Sigmoid colon (tissue), 7 donors: ENCODE data around the gene SLC45A3. TPM values are rescaled to one million over a fixed set of nuclear protein-coding genes. Genes with fewer than 3 reads are reported as not detected.

Experiments used
- DNase-seq: peaks from one replicate; pipeline ENCODE4 v3.0.0-alpha.2; 2019
- H3K27ac ChIP-seq, 4 donors: fragments of 200-600 bp; sonication (generic); one replicate each; pipeline ENCODE4 v1.5.1; 2016 to 2019; ENCODE audit warnings: mild to moderate bottlenecking in 1 of 4
- H3K27me3 ChIP-seq, 3 donors: fragments of 200-600 bp; sonication (generic); one replicate each; pipeline ENCODE4 v1.5.1; 2019; ENCODE audit warnings: mild to moderate bottlenecking in 1 of 3
- H3K36me3 ChIP-seq, 4 donors: fragments of 200-600 bp; sonication (generic); one replicate each; pipeline ENCODE4 v1.5.1; 2016 to 2019
- H3K4me1 ChIP-seq, 4 donors: fragments of 200-600 bp; sonication (generic); one replicate each; pipeline ENCODE4 v1.5.1; 2017 to 2019
- H3K4me3 ChIP-seq, 4 donors: fragments of 200-600 bp; sonication (generic); one replicate each; pipeline ENCODE4 v1.5.1; 2017 to 2019; ENCODE audit warnings: mild to moderate bottlenecking in 2 of 4, moderate library complexity in 1 of 4
- H3K9me3 ChIP-seq, 4 donors: fragments of 200-600 bp in 3 of 4; sonication (generic) in 3 of 4; one replicate each; pipeline versions ENCODE4 v1.5.1 to v1.6.1; 2013 to 2019
- EP300 ChIP-seq, 4 donors: sonication (generic); formaldehyde crosslinking; IDR thresholded peaks; one replicate each; pipeline ENCODE4 v1.6.1; 2017; ENCODE audit warnings: antibody characterized with exemption in 4 of 4
- POLR2A ChIP-seq, 2 donors: fragments of 450-650 bp; IDR thresholded peaks; one replicate each; pipeline ENCODE4 v1.6.1; 2016; ENCODE audit warnings: antibody characterized with exemption in 2 of 2, mild to moderate bottlenecking in 2 of 2, moderate library complexity in 2 of 2
- POLR2AphosphoS5 ChIP-seq, 4 donors: sonication (generic); formaldehyde crosslinking; IDR thresholded peaks; one replicate each; pipeline ENCODE4 v1.6.1; 2017; ENCODE audit warnings: antibody characterized with exemption in 4 of 4
- WGBS, 2 donors: extraction: QIAGEN DNeasy Blood & Tissue Kit; methylation state at CpG; one replicate each; pipeline ENCODE4 v1.1.7; 2013; 5-methylcytosine and 5-hydroxymethylcytosine counted together
- intact Hi-C: fragments of 100-400 bp; cut with DNase I; formaldehyde crosslinking; loops from one replicate; pipeline ENCODE4 v1.15.1; 2023
- polyA plus RNA-seq, 3 donors: library from polyadenylated mRNA; stranded (reverse); fragments of 200-250 nt; gene quantifications; one replicate each; pipeline ENCODE4 v1.2.3, GENCODE V29; 2013
- total RNA-seq, 4 donors: library from RNA; depleted of rRNA; stranded (reverse); fragments of >200 nt; gene quantifications; one replicate each; pipeline ENCODE4 v1.1.0, GENCODE V29; 2016
- TF ChIP-seq, protein P1 (sequence below), 4 experiments: fragments of 450-650 bp in 3 of 4; fragments of 200-600 bp in 1 of 4; IDR thresholded peaks; one replicate each; pipeline ENCODE4 v1.5.1; 2016 to 2019; ENCODE audit warnings: antibody characterized with exemption in 4 of 4, mild to moderate bottlenecking in 3 of 4, moderate library complexity in 2 of 4
- donor health status: healthy with polysubstance abuse.
- donor health status: Bipolar disorder and iron deficiency.
- donor health status: healthy.

The SLC45A3 gene
- total and polyA plus RNA-seq, 7 donors: 0.68 to 15.2 (median 2.2) TPM

DNA sequence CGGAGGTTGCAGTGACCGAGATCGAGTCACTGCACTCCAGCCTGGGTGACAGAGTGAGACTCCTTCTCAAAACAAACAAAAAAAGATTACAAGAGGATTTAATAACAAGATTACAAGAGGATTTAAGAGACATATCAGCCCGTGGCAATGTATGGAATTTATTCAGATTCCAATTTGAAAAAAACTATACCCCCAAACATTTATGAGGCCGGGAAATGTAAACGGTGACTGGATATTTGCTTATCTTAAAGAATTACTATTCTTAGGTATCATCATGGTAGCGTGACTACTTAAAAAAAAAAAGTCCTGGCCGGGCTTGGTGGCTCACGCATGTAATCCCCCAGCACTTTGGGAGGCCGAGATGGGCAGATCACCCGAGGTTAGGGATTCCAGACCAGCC lies 27.3 kb downstream of the SLC45A3 start:
- TF ChIP-seq EP300 (IDR thresholded peaks at IDR 0.05) (no peak), POLR2AphosphoS5 (IDR thresholded peaks at IDR 0.05) (no peak), POLR2A (IDR thresholded peaks at IDR 0.05) (no peak)
- TF ChIP-seq, protein P1, sequence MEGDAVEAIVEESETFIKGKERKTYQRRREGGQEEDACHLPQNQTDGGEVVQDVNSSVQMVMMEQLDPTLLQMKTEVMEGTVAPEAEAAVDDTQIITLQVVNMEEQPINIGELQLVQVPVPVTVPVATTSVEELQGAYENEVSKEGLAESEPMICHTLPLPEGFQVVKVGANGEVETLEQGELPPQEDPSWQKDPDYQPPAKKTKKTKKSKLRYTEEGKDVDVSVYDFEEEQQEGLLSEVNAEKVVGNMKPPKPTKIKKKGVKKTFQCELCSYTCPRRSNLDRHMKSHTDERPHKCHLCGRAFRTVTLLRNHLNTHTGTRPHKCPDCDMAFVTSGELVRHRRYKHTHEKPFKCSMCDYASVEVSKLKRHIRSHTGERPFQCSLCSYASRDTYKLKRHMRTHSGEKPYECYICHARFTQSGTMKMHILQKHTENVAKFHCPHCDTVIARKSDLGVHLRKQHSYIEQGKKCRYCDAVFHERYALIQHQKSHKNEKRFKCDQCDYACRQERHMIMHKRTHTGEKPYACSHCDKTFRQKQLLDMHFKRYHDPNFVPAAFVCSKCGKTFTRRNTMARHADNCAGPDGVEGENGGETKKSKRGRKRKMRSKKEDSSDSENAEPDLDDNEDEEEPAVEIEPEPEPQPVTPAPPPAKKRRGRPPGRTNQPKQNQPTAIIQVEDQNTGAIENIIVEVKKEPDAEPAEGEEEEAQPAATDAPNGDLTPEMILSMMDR (IDR thresholded peaks at IDR 0.05): no peak
- no peak overlapping the region for H3K27ac ChIP-seq

DNA sequence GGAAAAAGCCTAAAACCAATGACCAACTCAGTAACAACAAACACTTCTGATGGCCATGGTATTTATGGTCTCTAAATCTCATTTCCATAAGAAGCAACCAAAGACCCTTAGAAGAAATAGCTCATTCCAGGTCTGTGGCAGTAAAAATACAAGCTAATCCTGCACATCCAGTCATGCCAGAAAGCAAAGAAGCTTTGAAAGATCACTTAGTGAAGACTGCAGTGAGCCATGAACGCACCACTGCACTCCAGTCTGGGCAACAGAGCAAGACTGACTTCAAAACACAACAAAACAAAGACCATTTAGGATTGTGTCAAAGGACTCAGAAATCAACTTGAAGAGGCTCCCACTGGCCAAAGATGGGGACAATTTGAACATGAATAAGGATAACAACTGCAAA lies 30.1 kb downstream of the SLC45A3 start:
- 68 to 92% methylated on average over 1 of the region's 1 CpG for WGBS, 2 donors
- Histone ChIP-seq H3K4me1 (peaks cover 0 to 8% (median 7%) of the 10 kb centered on the region in 4 donors), H3K4me3 (no peak overlapping the region), H3K27me3 (no peaks in the 10 kb centered on the region), H3K9me3 (no peaks in the 10 kb centered on the region), H3K36me3 (no peaks in the 10 kb centered on the region), H3K27ac (no peak overlapping the region)
- DNase-seq: no peak
- intact Hi-C loops: no loop called here
- TF ChIP-seq EP300 (IDR thresholded peaks at IDR 0.05) (no peak), POLR2A (IDR thresholded peaks at IDR 0.05) (no peak), POLR2AphosphoS5 (IDR thresholded peaks at IDR 0.05) (no peak)
- TF ChIP-seq, protein P1 (IDR thresholded peaks at IDR 0.05): no peak

More for the DNA sequence above, 27.3 kb downstream of the SLC45A3 start:
- no peak for DNase-seq
- Histone ChIP-seq H3K27me3 (no peaks in the 10 kb centered on the region), H3K4me1 (peaks cover 0 to 8% (median 7%) of the 10 kb centered on the region in 4 donors), H3K9me3 (no peaks in the 10 kb centered on the region), H3K4me3 (no peak overlapping the region), H3K36me3 (no peaks in the 10 kb centered on the region)
- WGBS, 2 donors: 75 to 78% methylated on average over 11 of the region's 11 CpGs
- intact Hi-C loops: no loop called here

DNA sequence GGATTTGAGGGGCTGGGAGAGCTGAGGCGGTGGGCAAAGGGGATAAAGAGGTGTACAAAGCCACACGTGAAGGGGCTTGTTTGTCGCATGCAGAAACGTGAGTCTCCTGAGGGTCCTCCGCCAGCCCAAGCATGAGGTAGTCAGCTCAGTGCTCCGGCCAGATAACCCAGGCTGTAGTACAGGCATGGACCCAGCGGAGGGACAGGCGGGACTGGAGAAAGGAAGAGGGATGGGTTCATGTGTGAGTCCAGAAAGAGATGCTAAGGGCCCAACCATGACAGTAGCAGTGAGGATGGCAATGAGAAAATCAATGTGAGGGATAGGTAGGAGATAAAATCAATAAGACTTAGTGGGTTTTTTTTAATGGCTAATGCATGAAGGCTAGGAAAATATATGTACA lies 34.8 kb downstream of the SLC45A3 start:
- 95 to 96% methylated on average over 8 of the region's 8 CpGs for WGBS, 2 donors
- Histone ChIP-seq H3K4me1 (peaks cover 0 to 8% (median 7%) of the 10 kb centered on the region in 4 donors), H3K9me3 (no peaks in the 10 kb centered on the region), H3K27ac (no peak overlapping the region), H3K4me3 (no peak overlapping the region), H3K36me3 (no peaks in the 10 kb centered on the region), H3K27me3 (no peaks in the 10 kb centered on the region)
- intact Hi-C loops: no loop called here
- TF ChIP-seq EP300 (IDR thresholded peaks at IDR 0.05) (no peak), POLR2A (IDR thresholded peaks at IDR 0.05) (no peak), POLR2AphosphoS5 (IDR thresholded peaks at IDR 0.05) (no peak)
- TF ChIP-seq, protein P1 (IDR thresholded peaks at IDR 0.05): no peak
- no peak for DNase-seq

DNA sequence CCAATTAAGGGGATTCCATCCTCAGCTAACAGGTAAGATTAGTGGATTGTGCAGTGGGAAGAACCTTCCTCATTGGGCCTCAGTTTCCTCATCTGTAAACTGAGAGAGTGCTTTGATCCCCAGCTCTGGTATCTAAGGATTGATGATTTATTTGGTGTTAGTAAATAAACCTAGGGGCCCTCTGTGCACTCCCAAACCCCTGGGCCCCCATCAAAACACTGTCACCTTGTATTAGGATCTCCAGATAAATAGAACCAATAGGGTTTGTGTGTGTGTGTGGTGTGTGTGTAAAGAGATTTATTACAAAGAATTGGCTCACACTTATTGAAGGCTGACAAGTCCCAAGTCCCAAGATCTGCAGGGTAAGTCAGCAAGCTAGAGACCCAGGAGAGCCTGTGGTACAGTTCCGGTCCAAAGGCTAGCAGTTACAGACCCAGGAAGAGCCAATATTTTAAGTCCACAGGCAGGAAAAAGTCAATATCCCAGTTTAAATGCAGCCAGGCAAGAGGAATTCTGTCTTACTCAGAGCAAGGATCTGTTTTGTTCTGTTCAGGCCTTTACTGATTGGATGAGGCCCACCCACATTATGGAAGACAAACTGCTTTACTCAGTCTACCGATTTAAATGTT lies 37.5 kb downstream of the SLC45A3 start:
- Histone ChIP-seq H3K4me3 (no peak overlapping the region), H3K9me3 (no peaks in the 10 kb centered on the region), H3K27me3 (no peaks in the 10 kb centered on the region), H3K36me3 (no peaks in the 10 kb centered on the region), H3K4me1 (no peaks in the 10 kb centered on the region), H3K27ac (no peak overlapping the region)
- 92 to 96% methylated on average over 2 of the region's 2 CpGs for WGBS, 2 donors
- no peak for DNase-seq
- intact Hi-C loops: no loop called here
- TF ChIP-seq, protein P1 (IDR thresholded peaks at IDR 0.05): no peak
- TF ChIP-seq POLR2AphosphoS5 (IDR thresholded peaks at IDR 0.05) (no peak), EP300 (IDR thresholded peaks at IDR 0.05) (no peak), POLR2A (IDR thresholded peaks at IDR 0.05) (no peak)

DNA sequence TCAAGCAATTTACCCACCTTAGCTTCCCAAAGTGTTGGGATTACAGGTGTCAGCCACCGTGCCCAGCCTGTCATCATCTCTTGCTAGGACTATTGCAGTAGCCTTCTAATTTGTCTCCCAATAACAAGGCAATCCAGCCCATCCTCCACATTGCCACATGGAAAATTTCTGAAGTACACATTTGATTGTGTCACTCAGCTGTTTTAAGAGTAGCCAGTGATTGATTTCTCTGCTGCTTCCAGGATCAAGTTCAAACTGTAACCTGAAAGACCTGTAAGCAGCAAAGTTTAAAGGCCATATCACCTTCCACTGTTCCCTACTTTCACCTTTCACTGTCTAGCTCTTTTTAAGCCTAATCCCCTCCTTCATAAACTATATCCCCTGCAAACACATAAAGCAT lies 40.7 kb downstream of the SLC45A3 start:
- Histone ChIP-seq H3K27ac (no peak overlapping the region), H3K4me1 (no peaks in the 10 kb centered on the region), H3K9me3 (no peaks in the 10 kb centered on the region), H3K4me3 (no peak overlapping the region), H3K27me3 (no peaks in the 10 kb centered on the region), H3K36me3 (no peaks in the 10 kb centered on the region)
- TF ChIP-seq, protein P1 (IDR thresholded peaks at IDR 0.05): no peak
- no peak for TF ChIP-seq POLR2A (IDR thresholded peaks at IDR 0.05)
- TF ChIP-seq POLR2AphosphoS5 (IDR thresholded peaks at IDR 0.05): no peak
- TF ChIP-seq EP300 (IDR thresholded peaks at IDR 0.05): no peak
- no peak for DNase-seq
- intact Hi-C loops: loop anchor here (10.0 kb wide), 1 partner anchor 115 kb away; no protein-coding TSS in a partner anchor
- WGBS, 2 donors: 96 to 98% methylated on average over 1 of the region's 1 CpG
